Measurements from ENCODE around the gene NPSR1. TPM values are rescaled to one million over a fixed set of nuclear protein-coding genes. Genes with fewer than 3 reads are reported as not detected.

NPSR1 gene
- total RNA-seq, 1 donor from 2014 or later: not detected

- Mint-ChIP-seq H3K27me3 (no peaks in the 10 kb centered on the region), H3K9me3 (ENCODE audit: low read depth) (no peaks in the 10 kb centered on the region), H3K4me3 (ENCODE audit: low read depth) (no peak overlapping the region), H3K36me3 (ENCODE audit: insufficient read depth) (no peaks in the 10 kb centered on the region), H3K4me1 (ENCODE audit: low read depth) (peaks cover 3% of the 10 kb centered on the region), H3K27ac (no peak overlapping the region)
- no peak for DNase-seq (ENCODE audit: low spot score, unreplicated experiment)
- TF ChIP-seq CTCF (IDR thresholded peaks at IDR 0.05; ENCODE audit: unreplicated experiment): no peak
Measured at GRCh38 chr7:34719636-34720035, 61.6 kb downstream of the NPSR1 start.

- no peak overlapping the region for H3K27ac Mint-ChIP-seq
- H3K4me1 Mint-ChIP-seq (ENCODE audit: low read depth): peaks cover 3% of the 10 kb centered on the region
- no peak for DNase-seq (ENCODE audit: low spot score, unreplicated experiment)
- no peaks in the 10 kb centered on the region for H3K9me3 Mint-ChIP-seq (ENCODE audit: low read depth)
- no peak for TF ChIP-seq CTCF (IDR thresholded peaks at IDR 0.05; ENCODE audit: unreplicated experiment)
- H3K27me3 Mint-ChIP-seq: no peaks in the 10 kb centered on the region
- no peak overlapping the region for H3K4me3 Mint-ChIP-seq (ENCODE audit: low read depth)
- no peaks in the 10 kb centered on the region for H3K36me3 Mint-ChIP-seq (ENCODE audit: insufficient read depth)
Measured at GRCh38 chr7:34720289-34720688, 62.3 kb downstream of the NPSR1 start.

- Mint-ChIP-seq H3K27ac (no peak overlapping the region), H3K4me3 (ENCODE audit: low read depth) (no peak overlapping the region), H3K4me1 (ENCODE audit: low read depth) (peaks cover 3% of the 10 kb centered on the region), H3K9me3 (ENCODE audit: low read depth) (no peaks in the 10 kb centered on the region), H3K27me3 (no peaks in the 10 kb centered on the region), H3K36me3 (ENCODE audit: insufficient read depth) (no peaks in the 10 kb centered on the region)
- no peak for TF ChIP-seq CTCF (IDR thresholded peaks at IDR 0.05; ENCODE audit: unreplicated experiment)
- DNase-seq (ENCODE audit: low spot score, unreplicated experiment): no peak
Measured at GRCh38 chr7:34723338-34723737, 65.3 kb downstream of the NPSR1 start.

- Mint-ChIP-seq H3K4me3 (ENCODE audit: low read depth) (no peak overlapping the region), H3K27me3 (no peaks in the 10 kb centered on the region), H3K4me1 (ENCODE audit: low read depth) (peaks cover 3% of the 10 kb centered on the region), H3K36me3 (ENCODE audit: insufficient read depth) (no peaks in the 10 kb centered on the region), H3K27ac (no peak overlapping the region), H3K9me3 (ENCODE audit: low read depth) (no peaks in the 10 kb centered on the region)
- no peak for DNase-seq (ENCODE audit: low spot score, unreplicated experiment)
- TF ChIP-seq CTCF (IDR thresholded peaks at IDR 0.05; ENCODE audit: unreplicated experiment): no peak
Measured at GRCh38 chr7:34723866-34724490, 66.0 kb downstream of the NPSR1 start.

GRCh38 chr7:34726221-34726620 is 68.2 kb downstream of the NPSR1 start:
- Mint-ChIP-seq H3K4me3 (ENCODE audit: low read depth) (no peak overlapping the region), H3K36me3 (ENCODE audit: insufficient read depth) (no peaks in the 10 kb centered on the region), H3K4me1 (ENCODE audit: low read depth) (peaks cover 1% of the 10 kb centered on the region), H3K9me3 (ENCODE audit: low read depth) (no peaks in the 10 kb centered on the region), H3K27me3 (no peaks in the 10 kb centered on the region), H3K27ac (no peak overlapping the region)
- no peak for TF ChIP-seq CTCF (IDR thresholded peaks at IDR 0.05; ENCODE audit: unreplicated experiment)
- DNase-seq (ENCODE audit: low spot score, unreplicated experiment): no peak
